ENCODE results near the gene C10orf90. TPM values are rescaled to one million over a fixed set of nuclear protein-coding genes. Genes with fewer than 3 reads are reported as not detected.
A peak's percentile ranks its signal among the peaks of the same experiment; 100 is the strongest.

C10orf90 gene
- total RNA-seq, 1 experiment from 2014 or later: not detected

GRCh38 chr10:126673565-126673964, 3.1 kb upstream of the C10orf90 start:
- Mint-ChIP-seq H3K27ac (no peak overlapping the region), H3K4me1 (peaks cover 9 to 10% of the 10 kb centered on the region in 2 experiments)
- WGBS (ENCODE audit: extremely low coverage, insufficient read length, low lambda C conversion rate): no CpG with 5 or more reads among the region's 3 CpGs

More at GRCh38 chr10:126673565-126673964, 3.1 kb upstream of the C10orf90 start:
- H4K91ac ChIP-seq (ENCODE audit: insufficient read length, low read depth, low read length): no peak overlapping the region
- H4K5ac ChIP-seq (ENCODE audit: insufficient read length, low read depth, low read length): no peak overlapping the region
- no peak overlapping the region for H2AFZ ChIP-seq (ENCODE audit: low read length)
- peaks cover 0 to 9% (median 3%) of the 10 kb centered on the region in 3 experiments; a peak in 4 of 7 replicates for H3K36me3 Mint-ChIP-seq (ENCODE audit: insufficient read depth in 1 of 3, low read depth in 3 of 3)
- no peak overlapping the region for H3K4ac ChIP-seq (ENCODE audit: low read depth, low read length)
- peaks cover 5% of the 10 kb centered on the region for H3K23me2 ChIP-seq (ENCODE audit: insufficient read length, low read depth, low read length, poor library complexity, severe bottlenecking)
- H3K4me1 ChIP-seq (ENCODE audit: insufficient read depth, low read length): peaks cover 2% of the 10 kb centered on the region; the same call in 1 of the 2 replicates
- no peak overlapping the region for H3K9ac ChIP-seq (ENCODE audit: extremely low read depth, insufficient read length, low read length)
- H3K27me3 Mint-ChIP-seq (ENCODE audit: low read depth): peaks cover 4% of the 10 kb centered on the region; the same call in 1 of the 2 replicates
- H2BK15ac ChIP-seq (ENCODE audit: low read depth, low read length): no peak overlapping the region
- no peak overlapping the region for H2AK5ac ChIP-seq (ENCODE audit: insufficient read length, low read length)
- no peak overlapping the region for H2BK12ac ChIP-seq (ENCODE audit: insufficient read length, low read depth, low read length)
- H2BK5ac ChIP-seq (ENCODE audit: insufficient read length, low read length): no peak overlapping the region
- no peak overlapping the region for H3T11ph ChIP-seq (ENCODE audit: low read length)
- H3K14ac ChIP-seq (ENCODE audit: insufficient read depth, low read length): no peak overlapping the region
- H3K23ac ChIP-seq (ENCODE audit: insufficient read length, low read depth, low read length): no peak overlapping the region
- H4K8ac ChIP-seq (replicated peaks; ENCODE audit: insufficient read length, low read depth, low read length): peak overlapping the region; percentile 73
- H3K56ac ChIP-seq (ENCODE audit: insufficient read length, low read depth, low read length): no peak overlapping the region
- H3K9me3 ChIP-seq (ENCODE audit: control insufficient read depth, low read depth, low read length): no peaks in the 10 kb centered on the region
- H3K18ac ChIP-seq (ENCODE audit: insufficient read length, low read depth, low read length): no peak overlapping the region
- no peaks in the 10 kb centered on the region for H3K27me3 ChIP-seq (ENCODE audit: insufficient read depth, low read length)
- no peaks in the 10 kb centered on the region for H3K79me1 ChIP-seq (ENCODE audit: insufficient read depth, low read depth, low read length, poor library complexity, severe bottlenecking)
- H2BK20ac ChIP-seq (ENCODE audit: low read depth, low read length, poor library complexity, severe bottlenecking): no peak overlapping the region
- no peak overlapping the region for H3K27ac ChIP-seq (ENCODE audit: insufficient read length, low read depth, low read length)
- DNase-seq: no peak
- H4K20me1 ChIP-seq (ENCODE audit: control insufficient read depth, insufficient read depth, insufficient read length): no peaks in the 10 kb centered on the region
- H3K4me2 ChIP-seq (ENCODE audit: insufficient read depth, insufficient read length, low read length): no peak overlapping the region
- H3K4me3 Mint-ChIP-seq: no peak overlapping the region
- no peak overlapping the region for H2BK120ac ChIP-seq (ENCODE audit: low read depth, low read length, poor library complexity, severe bottlenecking)
- no peaks in the 10 kb centered on the region for H3K79me2 ChIP-seq (ENCODE audit: insufficient read depth, low read length)
- TF ChIP-seq CTCF (conservative IDR thresholded peaks at IDR 0.05): no peak
- peaks cover 7 to 10% of the 10 kb centered on the region in 2 experiments for H3K9me3 Mint-ChIP-seq

All from H9 (cell line).